Prostate gland (tissue), 2 donors: Measurements from ENCODE around the gene CCNF. TPM values are rescaled to one million over a fixed set of nuclear protein-coding genes. Genes with fewer than 3 reads are reported as not detected.
A peak's percentile ranks its signal among the peaks of the same experiment; 100 is the strongest.
"Not testable (repeated sequence)": the region's sequence is repeated elsewhere in the genome, so short reads cannot be mapped to it uniquely, and the experiment has no call there.

Source experiments
- DNase-seq: peaks from one replicate; pipeline ENCODE4 v3.0.0-alpha.2; 2019; ENCODE audit warnings: low spot score
- H3K27ac ChIP-seq, 2 donors: fragments of 200-600 bp; sonication (generic); 2 replicates each; pipeline ENCODE4 v1.5.1; 2017 to 2019
- H3K27me3 ChIP-seq: fragments of 200-600 bp; sonication (generic); replicated peaks from 2 replicates; pipeline ENCODE4 v1.5.1; 2019; ENCODE audit not compliant: insufficient read depth
- H3K36me3 ChIP-seq, 2 donors: fragments of 200-600 bp; sonication (generic); 1 replicate in 1 of 2; 2 replicates in 1 of 2; pipeline versions ENCODE4 v1.5.1 to v1.8.1; 2017 to 2019
- H3K4me1 ChIP-seq: fragments of 200-600 bp; sonication (generic); replicated peaks from 2 replicates; pipeline ENCODE4 v1.5.1; 2019
- H3K4me3 ChIP-seq, 2 donors: fragments of 200-600 bp; sonication (generic); 2 replicates each; pipeline ENCODE4 v1.5.1; 2017 to 2019
- H3K9me3 ChIP-seq: fragments of 200-600 bp; sonication (generic); 2 replicates; pipeline ENCODE4 v1.5.1; 2017
- CTCF ChIP-seq, 4 experiments: fragments of 200-600 bp in 2 of 4; fragments of 450-650 bp in 2 of 4; sonication (generic) in 2 of 4; IDR thresholded peaks; 1 replicate in 3 of 4; 2 replicates in 1 of 4; pipeline ENCODE4 v1.5.1; 2016 to 2019; ENCODE audit warnings: antibody characterized with exemption in 4 of 4, mild to moderate bottlenecking in 2 of 4, moderate library complexity in 2 of 4
- POLR2A ChIP-seq: fragments of 450-650 bp; IDR thresholded peaks from one replicate; pipeline ENCODE4 v1.6.1; 2016; ENCODE audit warnings: antibody characterized with exemption, mild to moderate bottlenecking
- POLR2AphosphoS5 ChIP-seq: sonication (generic); formaldehyde crosslinking; IDR thresholded peaks from one replicate; pipeline ENCODE4 v1.6.1; 2017; ENCODE audit warnings: antibody characterized with exemption
- WGBS: methylation state at CpG from one replicate; pipeline ENCODE4 v1.1.5; 2018; 5-methylcytosine and 5-hydroxymethylcytosine counted together
- intact Hi-C: fragments of 100-400 bp; cut with DNase I; formaldehyde crosslinking; loops from one replicate; pipeline ENCODE4 v1.14.2; 2022
- total RNA-seq, 2 donors: library from RNA; depleted of rRNA; stranded (reverse); fragments of >200 nt; gene quantifications; one replicate each; pipeline ENCODE4 v1.1.0, GENCODE V29; 2016

CCNF gene
- total RNA-seq, 2 donors from 2014 or later, result 7.3 to 8.0 TPM

- Histone ChIP-seq H3K9me3 (no peaks in the 10 kb centered on the region), H3K27me3 (no peaks in the 10 kb centered on the region), H3K4me1 (no peaks in the 10 kb centered on the region), H3K27ac (no peak overlapping the region), H3K4me3 (no peak overlapping the region), H3K36me3 (no peaks in the 10 kb centered on the region)
- DNase-seq, result no peak
- TF ChIP-seq POLR2A, result no peak
- no peak for TF ChIP-seq CTCF (IDR thresholded peaks at IDR 0.05)
- no peak for TF ChIP-seq POLR2AphosphoS5
- intact Hi-C loops, result no loop called here
- WGBS, result 92% methylated on average over 14 of the region's 14 CpGs
Observed at GRCh38 chr16:2438121-2438520, 8.9 kb downstream of the CCNF start.

- DNase-seq, result no peak
- whole genome bisulfite sequencing, result over 99% methylated on average over 11 of the region's 11 CpGs
- H3K4me1 ChIP-seq, result no peaks in the 10 kb centered on the region
- H3K36me3 ChIP-seq, result no peaks in the 10 kb centered on the region
- H3K27ac ChIP-seq, result no peak overlapping the region
- TF ChIP-seq POLR2AphosphoS5, result no peak
- no peaks in the 10 kb centered on the region for H3K27me3 ChIP-seq
- no peaks in the 10 kb centered on the region for H3K9me3 ChIP-seq
- intact Hi-C loops, result no loop called here
- no peak overlapping the region for H3K4me3 ChIP-seq
Observed at GRCh38 chr16:2439598-2439997, 10.4 kb downstream of the CCNF start.

- intact Hi-C loops, H3K27me3 ChIP-seq: not testable (repeated sequence)
Observed at GRCh38 chr16:2441143-2441804, 12.0 kb downstream of the CCNF start.

GRCh38 chr16:2443555-2443954 lies 14.3 kb downstream of the CCNF start:
- Histone ChIP-seq H3K9me3 (no peaks in the 10 kb centered on the region), H3K4me3 (no peak overlapping the region), H3K36me3 (peaks cover 0 to under 1% of the 10 kb centered on the region in 2 donors), H3K27ac (peak overlapping the region in 1 of 2 donors; percentile 49), H3K27me3 (no peaks in the 10 kb centered on the region), H3K4me1 (no peaks in the 10 kb centered on the region)
- TF ChIP-seq POLR2A, result no peak
- peak; percentile 21 for TF ChIP-seq POLR2AphosphoS5
- no peak for TF ChIP-seq CTCF (IDR thresholded peaks at IDR 0.05)
- intact Hi-C loops, result no loop called here
- no peak for DNase-seq
- 81% methylated on average over 9 of the region's 9 CpGs for WGBS

More at GRCh38 chr16:2441143-2441804, 12.0 kb downstream of the CCNF start:
- H3K4me3 ChIP-seq, DNase-seq, H3K27ac ChIP-seq, H3K36me3 ChIP-seq, H3K9me3 ChIP-seq, H3K4me1 ChIP-seq: not testable (repeated sequence)
- WGBS, result 88% methylated on average over 14 of the region's 15 CpGs

- Histone ChIP-seq H3K27ac (no peak overlapping the region), H3K9me3 (no peaks in the 10 kb centered on the region), H3K4me1 (no peaks in the 10 kb centered on the region), H3K27me3 (no peaks in the 10 kb centered on the region), H3K36me3 (peaks cover 0 to 13% of the 10 kb centered on the region in 2 donors), H3K4me3 (no peak overlapping the region)
- no peak for TF ChIP-seq CTCF (IDR thresholded peaks at IDR 0.05)
- TF ChIP-seq POLR2AphosphoS5, result no peak
- DNase-seq, result no peak
- WGBS, result 84% methylated on average over 11 of the region's 11 CpGs
- intact Hi-C loops, result no loop called here
Observed at GRCh38 chr16:2447920-2448583, 18.8 kb downstream of the CCNF start.

- DNase-seq, result no peak
- no peak for TF ChIP-seq POLR2A
- TF ChIP-seq POLR2AphosphoS5, result no peak
- TF ChIP-seq CTCF (IDR thresholded peaks at IDR 0.05), result no peak
- Histone ChIP-seq H3K36me3 (peaks cover 0 to 16% of the 10 kb centered on the region in 2 donors), H3K27me3 (no peaks in the 10 kb centered on the region), H3K9me3 (no peaks in the 10 kb centered on the region), H3K4me1 (no peaks in the 10 kb centered on the region), H3K4me3 (no peak overlapping the region), H3K27ac (no peak overlapping the region)
- WGBS, result 94% methylated on average over 23 of the region's 25 CpGs
- intact Hi-C loops, result no loop called here
Observed at GRCh38 chr16:2449118-2449517, 19.9 kb downstream of the CCNF start.
